B cell (primary cell): Measurements from ENCODE around the gene SON. TPM values are rescaled to one million over a fixed set of nuclear protein-coding genes. Genes with fewer than 3 reads are reported as not detected.
"Not testable (repeated sequence)": the region's sequence is repeated elsewhere in the genome, so short reads cannot be mapped to it uniquely, and the experiment has no call there.

Source experiments
- ATAC-seq: fragments of 200-7000 bp; cut with Tn5 transposase; one replicate; pipeline ENCODE4 v1.10.0; 2021; ENCODE audit warnings: low read depth, mild to moderate bottlenecking, moderate number of reproducible peaks, moderate library complexity
- CTCF ChIA-PET: fragments of 350-600 bp; sonication (Branson Sonifier 250); formaldehyde crosslinking; loops from one replicate; lab custom pipeline; 2021; ENCODE audit warnings: antibody characterized with exemption, inconsistent platforms; lab: Charles Lee
- POLR2A ChIA-PET: fragments of 350-600 bp; sonication (Branson Sonifier 250); formaldehyde crosslinking; loops from one replicate; lab custom pipeline; 2021; ENCODE audit warnings: antibody characterized with exemption; lab: Charles Lee
- DNase-seq: peaks from one replicate; pipeline ENCODE4 v3.0.0; 2013
- H2AFZ ChIP-seq: 2 replicates; pipeline ENCODE4 v1.6.1; 2012; ENCODE audit warnings: mild to moderate bottlenecking, low read depth, low read length; ENCODE audit not compliant: insufficient read depth, poor library complexity, severe bottlenecking
- H3K27ac ChIP-seq, 2 donors: 1 replicate in 1 of 2; 2 replicates in 1 of 2; pipeline ENCODE4 v1.5.1; 2012 to 2013; ENCODE audit warnings: low read length in 2 of 2, mild to moderate bottlenecking in 2 of 2, moderate library complexity in 1 of 2
- H3K27me3 ChIP-seq, 4 experiments: fragments of 200-600 bp in 1 of 4; sonication (generic) in 1 of 4; replicated peaks in 1 of 4; 1 replicate in 2 of 4; 2 replicates in 2 of 4; pipeline versions ENCODE4 v1.6.1 to v1.7.0; 2013 to 2016; ENCODE audit warnings: low read length in 3 of 4, mild to moderate bottlenecking in 2 of 4, mixed read lengths in 1 of 4, moderate library complexity in 1 of 4; ENCODE audit not compliant: insufficient read depth in 4 of 4, control insufficient read depth in 3 of 4; ENCODE audit errors: control extremely low read depth in 1 of 4
- H3K36me3 ChIP-seq, 2 experiments: replicated peaks in 1 of 2; 1 replicate in 1 of 2; 2 replicates in 1 of 2; pipeline versions ENCODE4 v1.6.1 to v1.7.1; 2013; ENCODE audit warnings: low read length in 1 of 2; ENCODE audit not compliant: insufficient read depth in 2 of 2, control insufficient read depth in 1 of 2; ENCODE audit errors: control extremely low read depth in 1 of 2, extremely low read depth in 1 of 2
- H3K4me1 ChIP-seq, 2 donors: fragments of 200-600 bp in 1 of 2; sonication (generic) in 1 of 2; 1 replicate in 1 of 2; 2 replicates in 1 of 2; pipeline versions ENCODE4 v1.5.1 to v1.6.1; 2013 to 2017; ENCODE audit warnings: low read length in 2 of 2; ENCODE audit not compliant: control insufficient read depth in 2 of 2, insufficient read depth in 2 of 2
- H3K4me2 ChIP-seq: replicated peaks from 2 replicates; pipeline ENCODE3; 2012; ENCODE audit warnings: mild to moderate bottlenecking, low read depth, low read length; ENCODE audit not compliant: poor library complexity, severe bottlenecking
- H3K4me3 ChIP-seq, 5 experiments: fragments of 200-600 bp in 1 of 5; sonication (generic) in 1 of 5; 1 replicate in 3 of 5; 2 replicates in 2 of 5; pipeline versions ENCODE4 v1.5.1 to v1.7.0; 2011 to 2016; ENCODE audit warnings: low read length in 4 of 5, mild to moderate bottlenecking in 4 of 5, low read depth in 2 of 5, control low read depth in 1 of 5, moderate library complexity in 1 of 5; ENCODE audit not compliant: insufficient read depth in 1 of 5; ENCODE audit errors: control extremely low read depth in 1 of 5, extremely low read depth in 1 of 5
- H3K79me2 ChIP-seq: fragments of 200-600 bp; sonication (generic); one replicate; pipeline ENCODE4 v1.6.0; 2016; ENCODE audit warnings: low read length; ENCODE audit not compliant: control insufficient read depth, insufficient read depth
- H3K9ac ChIP-seq: fragments of 200-600 bp; sonication (generic); 2 replicates; pipeline ENCODE4 v1.6.1; 2017; ENCODE audit warnings: mild to moderate bottlenecking, low read length, moderate library complexity
- H3K9me3 ChIP-seq, 3 donors: one replicate each; pipeline versions ENCODE4 v1.6.1 to v1.7.1; 2013; ENCODE audit warnings: low read length in 2 of 3; ENCODE audit not compliant: control insufficient read depth in 2 of 3, insufficient read depth in 1 of 3; ENCODE audit errors: control extremely low read depth in 1 of 3
- H4K20me1 ChIP-seq: 2 replicates; pipeline ENCODE4 v1.6.0; 2012; ENCODE audit warnings: mild to moderate bottlenecking, low read length; ENCODE audit not compliant: insufficient read depth, control insufficient read depth, poor library complexity, severe bottlenecking
- H3K27ac Mint-ChIP-seq: one replicate; pipeline ENCODE4 v1.8.0; 2021; ENCODE audit warnings: mixed read lengths
- H3K27me3 Mint-ChIP-seq: one replicate; pipeline ENCODE4 v1.8.0; 2021; ENCODE audit warnings: mixed read lengths
- H3K4me1 Mint-ChIP-seq: one replicate; pipeline ENCODE4 v1.8.0; 2021; ENCODE audit warnings: mixed read lengths
- H3K4me3 Mint-ChIP-seq: one replicate; pipeline ENCODE4 v1.8.0; 2021; ENCODE audit warnings: mixed read lengths
- H3K9me3 Mint-ChIP-seq: one replicate; pipeline ENCODE4 v1.8.0; 2022; ENCODE audit warnings: mixed read lengths; ENCODE audit not compliant: insufficient read depth
- CTCF ChIP-seq: fragments of 200-600 bp; IDR thresholded peaks from one replicate; pipeline ENCODE4 v1.8.0; 2022; ENCODE audit warnings: antibody characterized with exemption, mild to moderate bottlenecking
- EZH2 ChIP-seq: IDR thresholded peaks from 2 replicates; pipeline ENCODE4 v1.6.1; 2012; ENCODE audit warnings: borderline replicate concordance, low read depth, mild to moderate bottlenecking, moderate library complexity, low read length; ENCODE audit not compliant: insufficient read depth, poor library complexity, severe bottlenecking
- WGBS: methylation state at CpG from one replicate; pipeline ENCODE4 v1.1.5; 2013; ENCODE audit warnings: missing lambda C conversion rate; ENCODE audit not compliant: insufficient coverage; 5-methylcytosine and 5-hydroxymethylcytosine counted together
- intact Hi-C: fragments of 100-400 bp; cut with micrococcal nuclease; formaldehyde crosslinking; loops from one replicate; pipeline ENCODE4 v1.10.0; 2022
- polyA plus RNA-seq: library from polyadenylated mRNA; depleted of rRNA; stranded (reverse); fragments of >200 nt; gene quantifications from 2 replicates; pipeline ENCODE4 v1.2.3, GENCODE V29; 2012
- total RNA-seq, 2 donors: library from RNA; stranded (reverse); fragments of 120-200 nt in 1 of 2; gene quantifications; 1 replicate in 1 of 2; 2 replicates in 1 of 2; pipeline versions ENCODE4 v1.2.3 to v1.2.4, GENCODE V29; 2013 to 2022

SON gene
- total and polyA plus RNA-seq, 2 donors (not counting 1 experiment from before 2014, with no cell fraction given): 92.0 to 463 TPM

DNA sequence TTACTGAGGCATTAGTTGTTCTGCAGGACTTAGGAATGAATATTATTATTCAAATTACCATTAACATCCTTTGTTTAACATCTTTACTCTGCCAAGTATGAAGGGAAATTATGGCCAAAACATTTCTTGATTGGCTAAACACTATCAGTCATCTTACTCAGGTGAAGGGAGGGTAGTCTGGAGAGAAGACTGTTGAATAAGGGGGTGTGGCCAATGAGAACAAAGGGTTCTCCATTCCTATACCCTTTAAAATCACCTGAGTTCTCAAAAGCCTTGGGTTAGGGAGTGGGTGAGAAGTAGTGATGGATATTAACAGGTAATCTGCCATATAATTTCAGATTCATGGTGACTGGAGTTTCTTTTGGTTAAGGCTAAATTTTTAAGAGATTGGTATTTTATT lies 79.4 kb downstream of the SON start:
- no peaks in the 10 kb centered on the region for H3K27me3 ChIP-seq
- POLR2A ChIA-PET: no interaction called here
- intact Hi-C loops: no loop called here

GRCh38 chr21:33626151-33626550 lies 83.3 kb downstream of the SON start:
- H3K4me1 Mint-ChIP-seq, H3K9me3 Mint-ChIP-seq, ATAC-seq, intact Hi-C loops, H3K9me3 ChIP-seq, H3K27ac Mint-ChIP-seq, H2AFZ ChIP-seq, DNase-seq, H4K20me1 ChIP-seq, H3K4me3 Mint-ChIP-seq, CTCF ChIA-PET, H3K9ac ChIP-seq, H3K27me3 ChIP-seq, H3K4me2 ChIP-seq, H3K4me1 ChIP-seq, H3K4me3 ChIP-seq, H3K27ac ChIP-seq, POLR2A ChIA-PET, H3K27me3 Mint-ChIP-seq: not testable (repeated sequence)
- peaks cover 17% of the 10 kb centered on the region for H3K79me2 ChIP-seq
- peaks cover 0 to 36% of the 10 kb centered on the region in 2 experiments for H3K36me3 ChIP-seq
- WGBS: 100% methylated on average over 6 of the region's 7 CpGs

More for the DNA sequence above, 79.4 kb downstream of the SON start:
- Histone ChIP-seq H3K27ac (no peak overlapping the region), H3K36me3 (peaks cover 4 to 25% of the 10 kb centered on the region in 2 experiments), H3K4me1 (no peaks in the 10 kb centered on the region), H2AFZ (no peak overlapping the region), H3K9me3 (peaks cover 0 to 3% (median 0%) of the 10 kb centered on the region in 3 donors), H3K79me2 (no peaks in the 10 kb centered on the region), H3K9ac (no peak overlapping the region), H3K4me2 (no peak overlapping the region), H4K20me1 (peaks cover 5% of the 10 kb centered on the region), H3K4me3 (no peak overlapping the region)
- no peak for ATAC-seq
- no peak for DNase-seq
- TF ChIP-seq CTCF: no peak
- TF ChIP-seq EZH2: no peak
- Mint-ChIP-seq H3K9me3 (no peaks in the 10 kb centered on the region), H3K4me3 (no peak overlapping the region), H3K4me1 (peaks cover 4% of the 10 kb centered on the region), H3K27me3 (no peaks in the 10 kb centered on the region), H3K27ac (no peak overlapping the region)
- CTCF ChIA-PET: interaction anchor here (3.8 kb wide), 1 partner anchor 16 kb away, joined by 19 read pairs; no protein-coding TSS in a partner anchor

Other genes starting within 250 kb of the SON start
- gene IFNAR1, start 218.1 kb upstream of the SON start, total RNA-seq: 55.7 and 57.7 TPM in 2 replicates
- gene IFNAR1, start 218.1 kb upstream of the SON start, polyA plus RNA-seq: 14.8 and 71.7 TPM in 2 replicates
- 93.9 and 108 TPM in 2 replicates for gene IFNGR2, start 139.6 kb upstream of the SON start, total RNA-seq
- 85.2 and 96.0 TPM in 2 replicates for gene IFNGR2, start 139.6 kb upstream of the SON start, polyA plus RNA-seq
- gene TMEM50B, start 63.1 kb upstream of the SON start, total RNA-seq: 79.0 and 79.5 TPM in 2 replicates
- 52.6 and 88.4 TPM in 2 replicates for gene TMEM50B, start 63.1 kb upstream of the SON start, polyA plus RNA-seq
- gene DNAJC28, start 51.3 kb upstream of the SON start, total RNA-seq: 2.4 and 2.5 TPM in 2 replicates
- gene DNAJC28, start 51.3 kb upstream of the SON start, polyA plus RNA-seq: 0.17 and 0.30 TPM in 2 replicates
- gene GART, start 921 bp upstream of the SON start, total RNA-seq: 58.3 and 65.3 TPM in 2 replicates
- 8.6 and 8.7 TPM in 2 replicates for gene GART, start 921 bp upstream of the SON start, polyA plus RNA-seq
- 6.0 and 6.3 TPM in 2 replicates for gene DONSON, start 45.6 kb downstream of the SON start, total RNA-seq
- gene DONSON, start 45.6 kb downstream of the SON start, polyA plus RNA-seq: 6.2 and 7.0 TPM in 2 replicates
- gene CRYZL1, start 98.7 kb downstream of the SON start, total RNA-seq: 60.6 and 66.9 TPM in 2 replicates
- gene CRYZL1, start 98.7 kb downstream of the SON start, polyA plus RNA-seq: 27.7 and 30.6 TPM in 2 replicates
- 2.4 and 2.5 TPM in 2 replicates for gene ITSN1, start 99.5 kb downstream of the SON start, total RNA-seq
- 0.31 and 0.37 TPM in 2 replicates for gene ITSN1, start 99.5 kb downstream of the SON start, polyA plus RNA-seq